Activated T-cell treated with anti-CD3 and anti-CD28 coated beads, Interleukin-2, amount 50 U/mL, for 1 hour (primary cell): Measurements from ENCODE around the gene HOXA1.

Experiments
- DNase-seq: peaks from one replicate; pipeline ENCODE4 v3.0.0-alpha.2; 2020

The HOXA1 gene

GRCh38 chr7:27131390-27131819 is 35.6 kb upstream of the HOXA1 start:
- no peak for DNase-seq

- peak; percentile 76 for DNase-seq
Measured at GRCh38 chr7:27130540-27131389, 35.0 kb upstream of the HOXA1 start, which contains the start of gene HOXA4. Gene HOXA4, minus strand, starts transcription at chr7:27130757. Its CDS starts 24 bp downstream, at chr7:27130733.

GRCh38 chr7:27129729-27130539 is 34.1 kb upstream of the HOXA1 start:
- peak; percentile 36 for DNase-seq

- no peak for DNase-seq
Measured at GRCh38 chr7:27128776-27129728, 33.3 kb upstream of the HOXA1 start.

GRCh38 chr7:27128034-27128433 is 32.2 kb upstream of the HOXA1 start:
- DNase-seq, result no peak

GRCh38 chr7:27126596-27127327 is 31.0 kb upstream of the HOXA1 start:
- DNase-seq, result no peak

- no peak for DNase-seq
Measured at GRCh38 chr7:27125986-27126394, 30.2 kb upstream of the HOXA1 start.

GRCh38 chr7:27124902-27125689 is 29.3 kb upstream of the HOXA1 start:
- DNase-seq, result no peak

GRCh38 chr7:27124096-27124901 is 28.5 kb upstream of the HOXA1 start:
- DNase-seq, result no peak

GRCh38 chr7:27123477-27124053 is 27.8 kb upstream of the HOXA1 start:
- no peak for DNase-seq

GRCh38 chr7:27123007-27123476 is 27.2 kb upstream of the HOXA1 start:
- DNase-seq, result no peak

- DNase-seq, result no peak
Measured at GRCh38 chr7:27122077-27122910, 26.5 kb upstream of the HOXA1 start.

- DNase-seq, result no peak
Measured at GRCh38 chr7:27121684-27122076, 25.9 kb upstream of the HOXA1 start.

GRCh38 chr7:27119412-27119911 is 23.7 kb upstream of the HOXA1 start:
- DNase-seq, result no peak

- no peak for DNase-seq
Measured at GRCh38 chr7:27118580-27118979, 22.8 kb upstream of the HOXA1 start.

- no peak for DNase-seq
Measured at GRCh38 chr7:27117887-27118491, 22.2 kb upstream of the HOXA1 start.

GRCh38 chr7:27116962-27117886 is 21.4 kb upstream of the HOXA1 start:
- DNase-seq, result no peak
